Measurements from ENCODE around the gene MAX.
"Not testable (repeated sequence)": the region's sequence is repeated elsewhere in the genome, so short reads cannot be mapped to it uniquely, and the experiment has no call there.

Gene MAX

DNA sequence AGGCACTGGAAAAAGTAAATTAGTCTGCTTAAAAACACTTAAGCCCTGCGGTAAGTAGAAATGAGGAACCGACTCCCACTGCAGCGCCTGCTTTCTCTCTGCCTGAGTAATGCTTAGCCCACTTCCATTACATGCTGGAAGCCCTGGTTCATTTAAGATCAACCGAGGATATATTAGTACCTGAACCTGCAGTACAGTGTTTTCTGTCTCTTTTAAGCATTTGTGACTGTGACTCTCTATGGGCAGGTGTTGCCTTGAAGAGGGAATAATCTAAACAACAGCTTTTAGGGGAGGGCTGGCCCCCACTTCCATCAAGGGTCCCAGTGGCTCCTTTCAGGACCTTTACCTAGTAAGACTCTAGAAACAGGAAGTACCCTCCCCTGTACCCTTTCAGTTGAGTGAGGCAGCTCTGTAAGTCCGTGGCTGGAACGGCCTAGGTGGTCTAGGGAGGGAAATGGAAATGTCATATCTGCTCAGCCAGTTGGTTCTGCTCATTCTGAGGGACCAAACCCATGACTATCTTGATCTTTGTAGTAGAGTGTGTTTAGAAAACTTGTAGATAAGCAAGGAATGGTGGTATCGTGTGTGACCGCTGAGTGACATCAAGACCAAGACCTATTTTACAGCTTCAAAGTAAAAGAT is 59.5 kb downstream of the MAX start:
- peak overlapping the region in 3 of 21 experiments; percentile 37 to 59 (median 42) for H3K27ac ChIP-seq
- no peak overlapping the region for H3K4me3 ChIP-seq

- no peak overlapping the region for H3K4me3 ChIP-seq
- H3K27ac ChIP-seq = peak overlapping the region in 2 of 21 experiments; percentile 37 to 59
Observed at GRCh38 chr14:65042296-65042695, 60.0 kb downstream of the MAX start.

DNA sequence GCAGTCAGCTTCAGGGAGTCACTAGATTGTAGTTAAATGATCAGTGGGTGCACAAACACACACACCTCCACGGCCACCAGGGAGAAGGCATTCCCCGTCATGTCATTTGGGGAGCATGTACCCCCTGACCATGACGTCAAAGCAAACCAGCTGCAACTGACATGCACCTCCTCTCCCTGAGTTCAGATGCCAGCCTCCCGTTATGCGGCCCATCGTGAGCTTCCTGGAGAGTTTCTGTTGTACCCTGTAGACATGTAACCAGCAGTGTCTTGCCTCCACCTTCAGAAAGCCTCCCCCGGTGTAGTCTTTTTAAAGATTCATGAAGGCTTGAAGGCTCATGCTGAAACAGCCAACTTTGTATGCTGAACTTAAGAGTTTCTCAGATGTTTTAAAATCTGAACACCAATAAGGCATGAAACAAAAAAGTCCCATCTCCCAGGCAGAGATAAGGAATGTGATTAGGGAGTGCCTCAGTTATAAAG is 60.8 kb downstream of the MAX start:
- Histone ChIP-seq H3K4me3 (no peak overlapping the region), H3K27ac (no peak overlapping the region)

- no peak overlapping the region for H3K4me3 ChIP-seq
Observed at GRCh38 chr14:65040666-65041433, 61.5 kb downstream of the MAX start.

GRCh38 chr14:65038966-65039365 is 63.4 kb downstream of the MAX start:
- H3K27ac ChIP-seq = no peak overlapping the region
- H3K4me3 ChIP-seq = no peak overlapping the region

More at GRCh38 chr14:65040666-65041433, 61.5 kb downstream of the MAX start:
- no peak overlapping the region for H3K27ac ChIP-seq

GRCh38 chr14:65035049-65035448 is 67.3 kb downstream of the MAX start:
- peak overlapping the region in 2 of 21 experiments; percentile 23 to 34 for H3K27ac ChIP-seq
- no peak overlapping the region for H3K4me3 ChIP-seq

- no peak overlapping the region for H3K27ac ChIP-seq
Observed at GRCh38 chr14:65034021-65034420, 68.3 kb downstream of the MAX start.

GRCh38 chr14:65033181-65033580 is 69.1 kb downstream of the MAX start:
- no peak overlapping the region for H3K27ac ChIP-seq
- H3K4me3 ChIP-seq = no peak overlapping the region

More at GRCh38 chr14:65034021-65034420, 68.3 kb downstream of the MAX start:
- no peak overlapping the region for H3K4me3 ChIP-seq

GRCh38 chr14:65032319-65032718 is 70.0 kb downstream of the MAX start:
- Histone ChIP-seq H3K4me3 (no peak overlapping the region), H3K27ac (no peak overlapping the region)

DNA sequence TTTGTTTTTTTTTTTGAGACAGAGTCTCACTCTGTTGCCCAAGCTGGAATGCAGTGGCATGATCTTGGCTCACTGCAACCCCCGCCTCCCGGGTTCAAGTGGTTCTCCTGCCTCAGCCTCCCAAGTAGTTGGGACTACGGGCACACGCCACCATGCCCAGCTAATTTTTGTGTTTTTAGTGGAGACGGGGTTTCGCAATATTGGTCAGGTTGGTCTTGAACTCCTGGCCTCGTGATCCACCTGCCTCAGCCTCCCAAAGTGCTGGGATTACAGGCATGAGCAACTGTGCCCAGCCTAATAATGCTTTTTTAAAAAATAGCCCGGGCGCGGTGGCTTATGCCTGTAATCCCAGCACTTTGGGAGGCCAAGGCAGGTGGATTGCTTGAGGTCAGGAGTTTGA is 71.0 kb downstream of the MAX start:
- H3K4me3 ChIP-seq, H3K27ac ChIP-seq: not testable (repeated sequence)

- Histone ChIP-seq H3K4me3 (no peak overlapping the region), H3K27ac (no peak overlapping the region)
Observed at GRCh38 chr14:65028937-65029336, 73.4 kb downstream of the MAX start.

GRCh38 chr14:65027127-65027799 is 75.1 kb downstream of the MAX start:
- Histone ChIP-seq H3K4me3 (no peak overlapping the region), H3K27ac (peak overlapping the region in 11 of 21 experiments; percentile 22 to 83 (median 48))

- no peak overlapping the region for H3K4me3 ChIP-seq
- peak overlapping the region in 16 of 21 experiments; percentile 10 to 83 (median 54) for H3K27ac ChIP-seq
Observed at GRCh38 chr14:65026526-65026925, 75.8 kb downstream of the MAX start.

GRCh38 chr14:65025818-65026217 is 76.5 kb downstream of the MAX start:
- H3K4me3 ChIP-seq = no peak overlapping the region
- H3K27ac ChIP-seq = peak overlapping the region in 14 of 21 experiments; percentile 10 to 83 (median 51)

All from skin epidermis (tissue), 12 donors.